Stimulated activated CD4-positive, alpha-beta T cell treated with anti-CD3 and anti-CD28 coated beads, Interleukin-2, amount 100 ng/mL, for 48 hours (primary cell): ENCODE results near the gene PRM1.

ENCODE experiments used
- DNase-seq, 2 donors: peaks; one replicate each; pipeline ENCODE4 v3.0.0-alpha.2; 2020

Gene PRM1

DNA sequence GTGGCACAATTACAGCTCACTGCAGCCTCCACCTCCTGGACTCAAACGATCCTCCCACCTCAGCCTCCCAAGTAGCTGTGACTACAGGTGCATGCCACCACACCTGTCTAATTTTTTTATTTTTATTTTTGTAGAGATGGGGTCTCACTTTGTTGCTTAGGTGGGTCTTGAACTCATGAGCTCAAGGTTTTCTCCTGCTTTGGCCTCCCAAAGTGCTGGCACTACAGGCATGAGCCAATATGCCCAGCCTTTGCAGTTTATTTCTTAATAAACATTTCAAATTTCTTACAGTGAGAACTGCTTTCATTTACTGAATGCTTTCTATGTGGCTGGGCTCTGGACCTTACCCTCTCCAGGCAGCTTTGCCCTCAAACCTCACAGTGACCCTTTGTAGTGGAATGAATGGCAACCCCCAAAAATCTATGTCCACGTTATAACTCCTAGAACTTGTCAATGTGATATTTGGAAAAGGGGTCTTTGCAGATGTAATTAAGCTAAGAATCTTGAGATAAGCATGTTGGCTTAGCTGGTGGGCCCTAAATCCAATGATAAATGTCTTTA, 10.4 kb downstream of the PRM1 start:
- DNase-seq, result no peak

DNA sequence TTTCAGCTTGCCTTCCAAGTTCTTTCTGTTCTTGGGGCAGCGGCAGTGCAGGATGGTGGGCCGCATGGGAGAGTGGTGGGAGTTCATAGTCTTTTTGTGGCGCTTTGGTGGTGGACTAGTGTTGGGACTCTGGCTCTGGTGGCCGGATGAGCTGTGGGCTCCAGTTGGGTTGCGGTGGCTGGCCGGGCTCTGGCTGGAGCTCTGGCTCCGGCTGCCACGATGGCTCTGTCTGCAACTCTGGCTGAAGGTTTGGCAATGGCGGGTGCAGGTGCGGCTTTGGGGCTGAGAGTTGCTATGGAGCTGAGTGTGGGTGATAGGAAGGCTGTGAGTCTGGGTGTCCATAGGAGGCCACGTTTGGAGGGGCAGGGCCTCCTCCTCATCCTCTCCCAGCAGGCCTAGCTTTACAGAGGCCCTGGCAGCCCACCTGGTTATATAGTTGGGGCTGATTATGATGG, 12.2 kb downstream of the PRM1 start, which contains the start of gene TNP2:
Gene TNP2, minus strand, starts transcription at position 405 of the 455 bp plus-strand sequence. Its CDS starts 63 bp downstream, at position 342.
- DNase-seq, result no peak

DNA sequence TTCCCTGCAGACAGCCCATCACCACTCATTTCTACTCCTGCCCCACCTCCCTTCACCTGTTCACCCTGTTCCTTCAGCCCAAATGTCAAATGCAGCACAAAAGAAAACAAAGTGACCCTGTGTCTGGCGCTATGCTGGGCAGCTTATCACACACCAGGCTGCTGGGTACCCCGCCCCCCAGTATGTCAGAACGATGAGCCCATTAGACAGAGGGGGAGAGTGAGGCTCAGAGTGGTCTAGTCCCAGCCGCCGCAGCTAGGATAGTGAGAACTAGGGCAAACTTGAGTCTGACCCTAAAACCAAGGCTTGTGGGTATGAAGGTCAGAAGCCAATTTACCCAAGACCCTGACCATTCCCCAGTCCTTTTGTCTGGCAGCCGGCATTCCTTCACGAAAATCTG, 16.0 kb downstream of the PRM1 start:
- DNase-seq, result no peak

DNA sequence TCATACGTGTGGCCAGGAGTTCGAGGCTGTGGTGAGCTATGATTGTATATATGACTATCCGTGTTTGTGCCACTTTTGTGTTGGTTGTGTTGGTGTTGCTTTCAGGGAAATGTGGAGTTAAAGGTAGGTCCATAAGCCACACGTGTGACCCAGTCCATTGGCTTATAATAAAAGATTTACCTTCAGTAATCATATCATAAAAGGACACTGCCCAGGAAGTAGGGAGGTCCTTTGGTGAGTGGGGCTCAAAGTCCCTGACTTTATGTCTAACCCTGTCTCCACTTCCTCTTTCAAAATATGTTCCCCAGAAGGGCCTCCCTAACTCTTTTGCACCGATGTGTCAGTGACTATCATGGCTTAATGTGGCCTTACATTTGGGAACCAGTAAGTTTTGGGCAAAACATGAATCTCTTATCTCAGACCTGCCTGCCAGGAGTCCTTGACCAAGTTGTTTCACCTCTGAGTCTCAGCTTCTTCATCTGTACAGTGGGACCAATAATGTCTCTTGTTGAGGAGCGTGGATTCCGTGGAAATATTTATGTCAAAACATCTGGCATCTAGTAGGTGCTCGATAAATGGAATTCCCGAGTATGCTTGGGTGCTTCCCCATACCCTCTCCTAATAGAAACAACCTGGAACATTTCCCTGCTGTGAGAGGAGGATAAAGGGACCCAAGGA, 16.8 kb downstream of the PRM1 start:
- no peak for DNase-seq

DNA sequence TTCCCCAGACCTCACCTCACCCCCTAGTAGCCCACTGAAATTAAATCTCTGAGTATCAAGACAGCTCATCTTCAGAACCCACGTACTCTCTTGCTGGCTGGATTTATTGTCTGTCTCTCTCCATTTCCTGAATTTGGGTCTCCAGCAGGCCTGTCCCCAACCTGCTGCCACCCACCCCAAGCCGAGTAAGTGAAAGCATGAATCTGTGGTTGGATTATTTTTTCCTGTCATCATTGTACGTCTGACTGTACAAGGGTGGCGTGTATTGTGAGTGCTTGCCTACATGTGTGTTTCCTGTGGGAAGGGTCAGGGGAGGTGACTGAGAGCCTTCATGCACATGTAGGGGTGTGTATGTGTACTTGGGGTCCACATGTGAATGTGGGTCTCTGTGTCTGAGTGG, 17.4 kb downstream of the PRM1 start:
- peak in 1 of 2 donors; percentile 44 for DNase-seq

DNA sequence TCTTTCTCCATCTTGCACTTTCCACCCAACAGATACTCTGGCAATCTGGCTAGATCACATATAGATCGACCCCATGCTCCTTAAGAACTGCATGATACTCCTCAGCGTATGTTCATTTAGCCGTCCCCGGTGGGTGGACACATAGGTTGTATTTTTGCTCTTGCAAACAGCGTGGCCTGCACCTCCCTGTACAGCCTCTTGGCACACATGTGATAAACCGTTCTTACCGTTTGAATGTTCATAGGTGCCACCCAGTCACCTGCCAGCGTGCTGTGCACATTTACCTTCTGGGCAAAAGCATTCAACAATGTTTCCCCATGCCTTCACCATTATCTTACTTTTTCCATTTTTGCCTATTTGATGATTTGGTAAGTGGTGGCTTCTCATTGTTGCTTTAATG, 18.2 kb downstream of the PRM1 start:
- no peak for DNase-seq

DNA sequence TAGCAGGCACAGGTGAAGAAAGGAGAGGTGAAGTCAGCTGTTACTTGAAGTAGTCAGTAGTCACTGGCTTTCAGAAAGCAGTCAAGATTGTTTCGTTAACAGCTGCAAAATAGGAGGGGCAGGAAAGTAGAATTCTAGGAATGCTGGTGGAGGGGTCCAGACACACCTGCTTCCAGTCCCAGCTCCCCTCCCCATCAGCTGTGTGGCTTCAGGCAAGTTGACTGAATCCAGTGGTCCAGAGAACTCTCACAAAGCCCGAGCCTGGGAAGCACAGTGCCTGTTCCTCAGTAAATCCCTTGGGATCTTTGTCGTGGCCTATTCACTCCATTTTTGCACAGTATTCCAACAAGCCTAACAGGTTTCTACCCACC, 20.5 kb downstream of the PRM1 start:
- no peak for DNase-seq

DNA sequence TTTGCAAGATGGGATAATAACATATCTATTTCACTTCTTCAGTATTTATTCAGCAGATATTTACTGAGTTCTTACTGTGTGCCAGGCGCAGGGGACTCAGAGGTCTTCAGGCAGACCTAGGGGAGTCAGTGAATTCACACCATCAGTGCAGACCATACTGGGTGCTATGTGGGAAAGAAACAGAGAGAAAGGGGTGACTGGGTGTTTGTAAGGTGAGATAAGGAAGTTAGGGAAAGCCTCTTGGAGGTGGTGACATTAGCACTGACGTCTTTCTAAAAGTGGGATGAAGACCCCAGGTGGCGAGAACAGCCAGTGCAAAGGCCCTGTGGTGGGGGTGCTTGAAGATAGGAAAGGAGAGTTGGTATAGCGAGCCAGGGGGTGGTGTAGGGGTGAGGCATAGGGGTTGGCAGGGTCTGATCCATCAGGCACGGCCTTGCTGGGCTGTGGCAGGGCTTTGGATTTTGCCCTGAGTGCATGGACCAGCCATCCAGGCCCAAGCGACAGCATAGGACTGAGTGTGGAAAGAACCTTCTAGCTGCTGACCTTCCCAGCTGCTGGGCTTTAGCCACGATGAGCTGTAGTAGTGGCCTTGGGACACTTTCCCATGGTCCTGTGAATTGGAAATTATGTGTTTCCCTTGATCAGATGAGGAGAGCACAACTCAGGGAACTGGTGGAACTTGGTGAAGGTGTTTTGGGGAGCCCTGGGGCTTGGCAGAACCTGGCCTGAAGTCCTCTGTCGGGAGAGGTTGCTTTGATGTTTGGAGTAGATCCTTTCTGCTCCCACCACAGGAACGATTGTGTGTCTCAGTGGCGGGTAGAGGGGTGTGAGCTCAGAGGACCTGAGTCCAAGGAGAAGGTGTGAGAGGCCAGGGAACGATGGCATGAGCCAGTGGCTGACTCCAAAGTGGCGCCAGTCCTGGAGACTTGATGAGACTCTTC, 21.2 kb downstream of the PRM1 start:
- DNase-seq, result no peak

DNA sequence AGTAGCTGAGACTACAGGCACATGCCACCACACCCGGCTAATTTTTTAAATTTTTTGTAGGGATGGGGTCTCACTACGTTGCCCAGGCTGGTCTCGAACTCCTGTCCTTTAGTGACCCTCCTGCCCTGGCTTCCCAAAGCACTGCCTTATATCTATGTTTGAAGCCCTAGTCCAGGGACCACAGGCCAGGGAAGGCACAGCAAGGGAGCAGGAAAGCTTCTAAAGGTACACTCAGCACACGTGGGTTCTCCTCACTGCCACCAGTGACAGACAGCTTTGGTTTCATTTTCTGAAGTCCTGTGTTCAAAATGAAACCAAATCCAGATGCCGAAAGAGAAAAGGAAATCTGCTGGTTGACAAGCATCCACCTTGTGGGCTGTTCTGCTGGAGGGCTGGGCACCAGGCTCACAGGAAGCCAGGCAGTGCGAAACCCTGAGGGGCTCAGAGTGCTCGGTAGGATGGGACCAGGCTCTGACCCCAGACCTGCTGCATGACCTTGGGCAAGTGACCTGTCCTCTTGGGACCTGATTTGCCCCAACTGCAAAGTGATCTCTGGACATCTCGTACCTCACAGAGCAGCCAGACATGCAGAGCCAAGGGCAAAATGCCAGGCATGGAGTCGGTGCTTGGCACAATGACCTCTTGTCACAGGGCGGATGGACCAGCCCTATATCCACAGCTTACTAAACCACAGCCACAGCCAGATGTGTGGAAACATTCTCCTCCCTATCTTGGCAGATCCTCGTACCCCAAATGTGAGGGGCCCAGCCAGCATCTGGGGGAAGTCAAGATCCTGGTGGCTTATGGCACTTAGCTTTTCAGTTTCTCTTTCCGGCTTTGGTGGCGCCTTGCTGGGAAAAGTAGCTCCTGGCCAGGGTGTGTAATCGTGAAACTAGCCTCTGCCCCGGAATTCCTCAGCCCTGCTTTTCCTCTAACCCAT, 22.3 kb downstream of the PRM1 start:
- DNase-seq, result no peak

DNA sequence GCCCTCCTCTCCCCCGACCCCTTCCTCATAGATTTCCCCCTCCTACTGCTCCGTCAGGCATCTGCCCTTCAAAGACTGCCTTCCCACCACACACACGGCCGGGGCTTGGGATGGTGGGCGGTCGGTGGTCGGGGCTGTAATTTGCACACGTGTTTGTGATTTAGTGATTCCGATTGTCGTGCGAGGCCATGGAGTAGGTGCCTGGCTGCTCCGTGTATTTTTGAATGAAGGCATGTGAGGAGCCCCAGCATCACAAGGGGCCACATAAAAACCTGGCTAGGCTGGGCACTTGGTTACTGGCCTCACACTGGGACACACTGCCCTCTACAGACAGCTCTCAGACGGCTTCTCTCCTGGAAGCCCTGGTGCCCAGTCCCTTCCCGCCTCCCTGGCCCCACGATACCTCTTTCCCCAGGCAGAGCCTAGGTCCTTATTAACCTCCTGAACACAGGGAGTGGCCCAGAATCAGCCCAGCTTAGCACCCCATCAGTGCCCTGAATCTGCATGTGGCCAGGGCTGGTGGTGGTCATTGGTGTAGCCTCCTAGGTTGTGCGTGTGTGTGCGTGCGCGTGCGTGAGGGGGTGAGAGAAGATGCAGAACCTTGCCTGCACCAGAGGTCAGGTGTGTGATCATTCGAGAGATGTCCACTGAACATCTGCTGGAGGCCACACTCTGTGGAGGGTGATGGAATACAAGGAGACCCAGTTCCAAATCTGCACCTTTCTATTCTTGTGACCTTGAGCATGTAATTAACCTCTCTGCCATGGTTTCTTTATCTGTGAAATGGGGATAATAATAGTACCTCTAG, 23.8 kb downstream of the PRM1 start:
- peak in 1 of 2 donors; percentile 49 for DNase-seq

DNA sequence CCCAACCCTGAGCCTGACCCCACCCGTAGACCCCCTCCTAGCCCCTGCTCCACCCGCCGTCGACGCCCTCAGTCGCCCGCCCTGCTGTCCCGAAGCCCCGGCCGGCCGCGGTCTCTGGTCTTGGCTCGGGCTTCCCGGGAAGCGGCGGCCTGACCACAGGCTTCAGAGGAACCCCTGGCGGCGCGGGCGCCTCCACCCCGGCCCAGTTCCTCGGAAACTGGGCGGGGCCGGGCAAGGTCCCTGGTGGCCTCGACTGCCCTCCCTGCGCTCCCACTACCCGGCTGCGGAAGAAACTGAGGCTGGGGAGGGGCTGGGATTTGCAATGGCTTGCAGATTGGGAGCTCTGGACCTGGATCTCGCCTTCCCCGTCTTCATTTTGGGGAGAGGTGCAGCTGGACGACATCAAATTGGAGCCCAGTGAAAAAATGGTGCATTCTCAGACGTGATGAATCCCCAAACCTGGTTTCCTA, 24.4 kb downstream of the PRM1 start:
- DNase-seq, result peak; percentile 50 to 57

DNA sequence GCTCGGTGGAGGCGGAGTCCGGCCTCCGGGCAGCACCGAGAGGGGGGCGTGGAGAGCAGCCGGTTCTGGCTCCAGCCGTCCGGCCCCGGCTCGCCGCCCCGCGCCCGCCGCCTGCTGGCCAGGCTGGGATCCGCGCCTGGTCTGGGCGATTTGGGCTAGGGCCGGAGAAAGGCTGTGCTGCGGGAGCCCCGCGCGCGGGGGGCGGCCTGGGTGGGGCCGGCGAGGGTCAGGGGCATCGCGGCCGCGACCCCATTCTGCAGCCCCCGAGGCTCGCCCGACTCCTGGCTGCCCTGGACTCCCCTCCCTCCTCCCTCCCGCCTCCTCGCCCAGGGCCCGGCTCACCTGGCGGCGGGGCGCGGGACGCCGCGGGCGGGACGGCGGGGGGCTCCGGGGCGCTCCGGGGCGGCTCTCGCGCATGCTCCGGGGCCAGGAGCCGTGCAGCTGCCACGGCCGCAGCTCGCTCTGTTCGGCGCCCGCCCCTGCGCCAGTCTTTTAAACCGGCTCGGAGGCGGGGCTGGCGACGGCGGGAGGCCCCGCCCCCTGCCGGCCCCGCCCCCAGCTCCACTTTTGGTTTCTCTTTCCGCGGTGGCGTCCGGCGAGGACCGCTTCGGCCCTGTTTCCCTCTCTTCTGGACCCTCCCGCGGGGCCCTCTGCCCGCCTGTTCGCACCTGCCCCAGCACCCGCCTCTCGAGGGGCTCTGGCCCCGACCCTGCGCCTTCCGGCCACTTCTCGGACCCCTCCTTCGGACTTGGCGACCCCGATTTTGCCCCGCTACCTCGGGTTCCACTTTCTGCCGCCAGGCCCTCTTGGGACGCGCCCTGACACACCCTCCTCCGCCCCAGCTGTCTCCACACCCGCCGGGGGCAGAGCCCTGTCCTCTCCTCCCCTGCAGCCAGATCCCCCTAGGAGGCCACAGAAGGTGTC, 25.1 kb downstream of the PRM1 start, which contains the start of gene SOCS1:
Gene SOCS1, minus strand, starts transcription at position 468 of the 924 bp plus-strand sequence. CDS start 726 bp downstream, outside the sequence.
- peak; percentile 82 to 93 for DNase-seq

DNA sequence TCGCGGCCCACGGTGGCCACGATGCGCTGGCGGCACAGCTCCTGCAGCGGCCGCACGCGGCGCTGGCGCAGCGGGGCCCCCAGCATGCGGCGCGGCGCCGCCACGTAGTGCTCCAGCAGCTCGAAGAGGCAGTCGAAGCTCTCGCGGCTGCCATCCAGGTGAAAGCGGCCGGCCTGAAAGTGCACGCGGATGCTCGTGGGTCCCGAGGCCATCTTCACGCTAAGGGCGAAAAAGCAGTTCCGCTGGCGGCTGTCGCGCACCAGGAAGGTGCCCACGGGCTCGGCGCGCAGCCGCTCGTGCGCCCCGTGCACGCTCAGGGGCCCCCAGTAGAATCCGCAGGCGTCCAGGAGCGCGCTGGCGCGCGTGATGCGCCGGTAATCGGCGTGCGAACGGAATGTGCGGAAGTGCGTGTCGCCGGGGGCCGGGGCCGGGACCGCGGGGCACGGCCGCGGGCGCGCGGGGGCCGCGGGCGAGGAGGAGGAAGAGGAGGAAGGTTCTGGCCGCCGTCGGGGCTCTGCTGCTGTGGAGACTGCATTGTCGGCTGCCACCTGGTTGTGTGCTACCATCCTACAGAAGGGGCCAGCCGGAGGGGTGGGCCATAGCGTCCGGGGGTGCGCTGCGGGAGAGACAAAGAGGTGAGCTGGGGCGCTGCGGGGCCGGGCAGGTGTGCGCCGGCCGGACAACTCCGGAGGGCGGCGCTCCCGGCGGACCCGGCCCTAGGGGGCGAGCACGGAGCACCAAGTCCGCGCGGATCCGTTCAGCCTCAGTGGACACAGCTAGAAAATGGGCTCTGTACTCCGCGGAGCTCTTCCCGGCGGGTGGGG, 26.0 kb downstream of the PRM1 start:
- DNase-seq, result peak in 1 of 2 donors; percentile 45

DNA sequence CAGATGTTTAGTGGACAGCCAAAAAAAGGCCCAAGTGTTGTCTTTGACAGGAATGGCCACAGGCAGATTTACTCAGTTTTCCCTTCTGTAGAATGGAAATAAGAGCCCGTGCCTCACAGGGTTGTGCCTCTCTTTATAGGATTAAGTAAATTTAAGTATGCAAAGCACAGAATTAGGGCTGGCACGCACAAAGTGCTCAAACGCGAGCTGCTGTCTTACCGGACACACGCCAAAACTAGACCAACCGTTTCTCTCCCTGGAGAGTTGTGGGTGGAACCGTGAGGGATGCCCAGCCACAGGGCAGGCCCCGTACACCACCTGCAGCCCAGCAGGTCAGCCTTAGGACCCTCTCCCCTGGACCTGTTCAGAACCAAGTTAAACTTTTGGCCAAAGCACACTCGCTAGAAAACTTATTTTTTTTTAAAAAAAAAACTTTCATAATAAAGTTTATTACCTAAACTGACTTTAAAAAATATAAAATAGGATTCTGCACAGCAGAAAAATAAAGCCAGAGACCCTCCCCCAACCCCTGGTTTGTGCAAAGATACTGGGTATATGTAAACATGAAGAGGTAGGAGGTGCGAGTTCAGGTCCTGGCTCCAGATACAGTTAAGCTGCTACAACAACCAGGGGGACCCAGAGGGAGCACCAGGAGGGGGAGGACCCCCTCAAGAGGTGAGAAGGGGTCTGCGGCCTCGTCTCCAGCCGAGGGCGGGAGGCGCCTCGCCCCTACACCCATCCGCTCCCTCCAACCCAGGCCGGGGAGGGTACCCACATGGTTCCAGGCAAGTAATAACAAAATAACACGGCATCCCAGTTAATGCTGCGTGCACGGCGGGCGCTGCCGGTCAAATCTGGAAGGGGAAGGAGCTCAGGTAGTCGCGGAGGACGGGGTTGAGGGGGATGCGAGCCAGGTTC, 26.9 kb downstream of the PRM1 start:
- no peak for DNase-seq

DNA sequence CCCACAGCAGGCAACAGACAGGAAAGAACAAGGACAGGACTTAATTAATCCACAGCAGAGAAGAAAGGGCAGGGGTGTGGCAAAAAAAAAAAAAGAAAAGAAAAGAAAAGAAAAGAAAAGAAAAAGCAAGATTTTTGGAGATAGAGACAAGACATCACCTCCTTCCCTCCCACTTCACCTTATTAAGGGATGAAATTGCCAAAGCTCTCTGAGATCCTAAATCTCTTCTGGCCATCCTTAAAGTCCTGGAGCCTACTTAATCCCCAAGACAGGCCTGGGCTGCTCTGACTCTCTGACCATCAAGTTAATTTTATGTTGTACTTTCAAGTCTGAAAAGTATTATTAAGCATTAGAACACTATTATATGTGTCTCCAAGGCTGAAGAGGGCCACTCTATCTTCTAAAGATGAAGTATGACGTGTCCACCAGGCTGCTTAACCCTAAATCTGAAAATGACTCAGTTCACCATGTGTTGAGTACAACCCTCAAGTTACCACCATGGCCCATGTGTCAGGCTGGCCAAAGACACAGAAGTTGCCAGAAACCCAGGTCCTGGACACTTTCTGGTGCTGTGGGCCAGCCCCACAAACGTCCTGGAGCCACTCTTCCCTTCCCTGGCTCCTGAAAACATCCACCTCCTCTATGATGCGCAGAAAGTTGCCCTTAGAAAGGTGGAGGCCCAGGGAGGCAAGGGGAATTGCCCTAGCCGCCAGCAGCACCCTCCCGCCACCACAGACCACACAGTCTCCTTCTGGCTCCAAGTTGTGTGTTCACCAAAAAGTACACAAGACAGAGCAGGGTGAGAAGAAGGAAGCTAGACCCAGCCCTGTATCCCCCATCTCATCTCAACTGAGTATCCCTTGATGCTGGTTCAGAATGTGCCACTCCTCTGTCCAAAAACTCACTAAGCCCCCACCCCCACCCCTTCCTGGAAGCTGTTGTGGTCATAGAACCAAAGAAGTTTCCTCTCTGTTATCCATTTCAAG, 27.8 kb downstream of the PRM1 start:
- DNase-seq, result peak in 1 of 2 donors; percentile 43

DNA sequence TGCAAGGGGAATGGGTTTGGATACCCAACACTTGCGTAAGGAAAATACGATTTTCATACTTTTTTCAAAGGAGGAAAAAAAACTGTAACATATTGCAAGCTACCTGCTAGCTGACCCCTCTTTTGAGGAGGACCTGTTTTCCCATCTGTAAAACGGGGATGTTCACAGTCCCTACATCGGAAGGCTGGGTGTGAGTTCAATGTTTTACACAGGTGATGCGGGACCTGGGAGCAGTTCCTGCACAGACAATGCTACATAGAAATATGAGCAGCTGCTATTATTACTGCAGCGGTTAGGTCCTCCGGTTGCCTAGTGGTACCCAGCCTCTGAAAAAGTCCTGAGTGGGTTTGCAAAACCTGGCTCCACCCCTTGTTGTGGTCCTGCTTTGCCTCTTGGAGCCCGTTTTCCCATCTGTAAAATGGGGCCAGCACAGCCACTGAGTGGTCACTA, 28.6 kb downstream of the PRM1 start:
- peak in 1 of 2 donors; percentile 39 for DNase-seq
